ENCODE data around the gene MAN1C1.

- no peak for TF ChIP-seq CTCF (IDR thresholded peaks at IDR 0.05)
- TF ChIP-seq EZH2 (IDR thresholded peaks at IDR 0.05) = no peak
- no peak for TF ChIP-seq EZH2phosphoT487 (IDR thresholded peaks at IDR 0.05)
These were observed 24.7 kb downstream of the MAN1C1 start for GRCh38 chr1:25641329-25641725.

Measured in neural progenitor cell (in vitro differentiated cells).